Measurements from ENCODE around the gene PIK3CD. TPM values are rescaled to one million over a fixed set of nuclear protein-coding genes. Genes with fewer than 3 reads are reported as not detected.
A peak's percentile ranks its signal among the peaks of the same experiment; 100 is the strongest.
"Not testable (repeated sequence)": the region's sequence is repeated elsewhere in the genome, so short reads cannot be mapped to it uniquely, and the experiment has no call there.

Gene PIK3CD
- total RNA-seq, 1 donor from 2014 or later = 13.3 TPM

- DNase-seq = peak; percentile 28
Observed at GRCh38 chr1:9736241-9736640, 84.7 kb downstream of the PIK3CD start.

DNA sequence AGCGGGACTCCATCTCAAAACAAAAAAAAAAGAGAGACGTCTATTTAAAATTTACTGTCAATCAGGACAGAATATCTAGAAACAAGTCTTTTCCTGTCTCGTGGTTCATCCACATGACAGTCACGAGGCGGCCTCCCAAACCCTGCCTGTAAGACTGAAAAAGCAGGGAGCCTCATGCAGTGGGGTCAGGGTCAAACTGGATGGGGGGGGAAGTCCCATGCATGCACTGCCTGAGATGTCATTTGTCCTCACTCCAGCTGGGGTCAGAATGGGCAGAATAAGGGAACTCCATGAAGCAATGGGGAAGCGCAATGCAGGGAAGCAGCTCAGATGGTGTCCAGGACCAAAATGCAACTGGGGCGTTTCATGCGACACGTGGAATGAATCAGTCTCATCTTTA, 85.5 kb downstream of the PIK3CD start:
- DNase-seq = no peak

GRCh38 chr1:9737671-9738070, 86.1 kb downstream of the PIK3CD start:
- no peak for DNase-seq

DNA sequence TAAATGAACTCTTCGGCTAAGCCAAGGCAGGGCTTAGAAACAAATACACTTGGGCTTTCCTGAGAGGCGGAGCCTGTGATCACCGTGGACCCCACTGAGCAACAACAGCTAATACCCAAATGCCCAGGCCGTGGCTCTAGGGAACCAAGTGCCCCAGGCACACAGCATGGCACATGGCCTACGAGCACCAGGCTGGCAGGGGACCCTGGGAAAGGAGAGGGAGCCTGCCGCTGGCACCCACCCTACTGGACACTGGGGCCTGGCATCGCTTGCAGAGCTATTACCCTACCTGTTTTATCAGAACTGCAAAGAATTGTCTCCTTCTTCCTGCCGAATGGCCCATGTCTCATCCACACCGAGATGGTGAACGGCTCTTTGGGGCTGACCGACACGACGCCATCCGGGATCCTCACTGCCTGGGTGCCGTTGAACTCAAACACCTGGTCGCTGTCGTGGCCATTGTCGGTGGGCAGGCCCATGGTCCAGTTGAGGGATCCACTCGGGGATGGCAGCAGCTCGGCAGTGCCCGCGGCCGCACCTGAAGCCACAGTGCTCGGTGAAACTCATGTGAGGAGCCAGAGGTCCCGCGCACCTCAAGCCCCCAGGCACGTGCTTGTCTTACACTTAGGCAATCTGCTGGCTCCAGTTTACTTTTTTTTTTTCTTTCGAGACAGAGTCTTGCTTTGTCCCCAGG, 92.7 kb downstream of the PIK3CD start:
- DNase-seq = no peak

DNA sequence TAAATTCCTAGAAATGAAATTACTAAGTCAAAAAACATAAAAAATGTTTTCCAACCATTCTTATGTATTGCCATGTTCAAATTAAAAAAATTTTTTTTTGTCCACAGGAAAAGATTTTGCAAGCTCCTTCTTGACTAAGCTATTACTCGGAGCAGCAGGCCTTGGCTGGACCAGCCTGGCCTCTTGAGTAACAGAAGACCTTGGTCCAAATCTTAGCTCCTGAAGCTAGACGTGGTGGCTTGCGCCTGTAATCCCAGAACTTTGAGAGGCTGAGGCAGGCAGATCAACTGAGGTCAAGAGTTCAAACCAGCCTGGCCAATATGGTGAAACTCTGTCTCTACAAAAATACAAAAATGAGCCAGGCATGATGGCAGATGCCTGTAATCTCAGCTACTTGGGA, 94.7 kb downstream of the PIK3CD start:
- no peak for DNase-seq

- no peak for DNase-seq
Observed at GRCh38 chr1:9746651-9747050, 95.1 kb downstream of the PIK3CD start.

DNA sequence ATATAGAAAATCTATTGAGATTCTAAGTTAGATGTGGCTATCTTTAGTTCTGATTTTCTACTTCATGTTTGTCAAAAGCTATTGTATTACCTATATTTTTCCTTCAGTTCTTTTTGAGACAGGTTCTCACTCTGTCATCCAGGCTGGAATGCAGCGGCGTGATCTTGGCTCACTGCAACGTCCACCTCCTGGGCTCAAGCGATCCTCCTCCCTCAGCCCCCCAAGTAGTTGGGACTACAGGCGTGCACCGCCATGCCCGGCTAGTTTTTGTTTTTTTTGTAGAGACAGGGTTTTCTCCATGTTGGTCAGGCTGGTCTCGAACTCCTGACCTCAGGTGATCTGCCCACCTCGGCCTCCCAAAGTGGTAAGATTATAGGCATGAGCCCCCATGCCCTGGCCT, 96.9 kb downstream of the PIK3CD start:
- DNase-seq = not testable (repeated sequence)

- no peak for DNase-seq
Observed at GRCh38 chr1:9749361-9749760, 97.8 kb downstream of the PIK3CD start.

DNA sequence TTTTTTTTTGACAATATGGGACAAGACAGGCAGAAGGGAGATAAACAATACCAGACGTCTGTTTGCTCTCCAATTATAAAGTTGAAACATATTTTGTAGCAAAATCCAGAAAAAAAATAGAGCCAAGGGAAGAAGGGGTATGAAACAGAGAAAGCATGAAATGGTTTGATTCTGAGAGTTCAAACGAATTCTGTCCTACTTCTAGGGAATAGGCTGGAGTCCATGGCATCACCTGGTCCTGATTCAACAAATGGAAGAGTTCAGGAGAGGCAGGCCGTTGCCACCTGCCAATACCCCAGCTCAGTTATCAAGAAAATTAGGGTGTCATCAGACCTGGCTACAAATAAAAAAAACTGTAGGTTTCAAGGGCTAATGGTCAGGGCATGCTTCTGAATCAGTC, 100.4 kb downstream of the PIK3CD start:
- no peak for DNase-seq

DNA sequence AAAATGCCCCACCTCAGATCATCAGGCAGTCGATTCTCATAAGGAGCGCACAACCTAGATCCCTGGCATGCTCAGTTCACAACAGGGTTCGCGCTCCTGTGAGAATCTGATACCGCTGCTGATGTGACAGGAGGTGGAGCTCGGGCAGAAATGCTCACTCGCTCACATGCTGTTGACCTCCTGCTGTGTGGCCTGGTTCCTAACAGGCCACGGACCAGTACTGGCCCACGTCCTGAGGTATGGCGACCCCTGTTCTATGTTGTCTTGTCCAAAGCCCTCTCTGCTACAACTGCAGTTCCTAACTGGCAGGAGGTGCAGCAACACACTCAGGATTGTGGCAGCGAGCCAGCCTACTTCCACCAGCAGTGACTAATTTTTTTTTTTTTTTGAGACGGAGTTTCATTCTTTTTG, 101.6 kb downstream of the PIK3CD start:
- DNase-seq = peak; percentile 30

DNA sequence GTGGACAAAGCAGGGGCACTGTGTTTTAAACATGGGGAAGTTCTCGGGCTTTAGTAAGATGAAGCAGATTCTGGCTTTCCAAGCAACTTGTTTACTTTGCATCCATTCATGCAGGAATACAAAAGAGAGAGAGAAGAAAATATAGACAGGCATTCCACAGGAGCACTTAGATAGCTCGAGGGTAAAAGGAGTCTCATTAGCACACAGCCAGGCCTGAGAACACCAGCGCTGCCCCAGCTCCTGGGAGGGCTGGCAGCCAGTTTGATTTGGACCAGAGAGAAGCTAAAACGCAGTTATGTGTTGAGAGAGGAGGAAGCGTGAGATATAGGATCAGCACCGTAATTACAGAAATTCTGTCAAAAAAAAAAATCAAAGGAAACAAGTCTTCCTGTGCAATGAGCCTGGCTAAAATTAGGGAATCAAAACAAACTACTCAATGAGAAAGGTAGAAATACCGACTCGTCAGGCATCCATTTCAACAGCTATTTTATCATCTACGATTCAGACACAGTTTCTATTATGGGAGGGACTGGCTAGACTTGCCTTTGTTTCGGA, 104.0 kb downstream of the PIK3CD start:
- no peak for DNase-seq

GRCh38 chr1:9758559-9759121, 107.1 kb downstream of the PIK3CD start:
- DNase-seq = no peak

DNA sequence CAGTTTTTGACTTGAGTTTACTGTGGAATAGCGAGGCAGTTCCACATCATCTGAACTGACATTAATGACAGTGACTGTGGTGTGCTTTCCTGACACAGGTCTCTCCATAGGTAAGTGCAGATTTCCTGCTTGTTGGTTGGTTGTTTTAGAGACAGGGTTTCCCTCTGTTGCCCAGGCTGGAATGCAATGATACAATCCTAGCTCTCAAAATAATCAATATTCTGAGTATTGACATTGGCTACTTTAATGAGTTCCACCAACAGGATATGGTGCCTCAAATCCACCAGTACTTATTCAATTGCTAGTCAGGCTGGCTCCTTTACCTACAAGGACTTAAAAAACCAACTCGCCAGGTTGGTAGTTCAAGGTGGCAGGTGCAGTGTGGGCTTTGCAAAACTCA, 108.4 kb downstream of the PIK3CD start:
- DNase-seq = no peak

- DNase-seq = no peak
Observed at GRCh38 chr1:9760824-9761223, 109.3 kb downstream of the PIK3CD start.

GRCh38 chr1:9761855-9762254, 110.3 kb downstream of the PIK3CD start:
- no peak for DNase-seq

- not testable (repeated sequence) for DNase-seq
Observed at GRCh38 chr1:9762446-9762845, 110.9 kb downstream of the PIK3CD start.

GRCh38 chr1:9763914-9764313, 112.4 kb downstream of the PIK3CD start:
- no peak for DNase-seq

- no peak for DNase-seq
Observed at GRCh38 chr1:9764550-9764949, 113.0 kb downstream of the PIK3CD start.

DNA sequence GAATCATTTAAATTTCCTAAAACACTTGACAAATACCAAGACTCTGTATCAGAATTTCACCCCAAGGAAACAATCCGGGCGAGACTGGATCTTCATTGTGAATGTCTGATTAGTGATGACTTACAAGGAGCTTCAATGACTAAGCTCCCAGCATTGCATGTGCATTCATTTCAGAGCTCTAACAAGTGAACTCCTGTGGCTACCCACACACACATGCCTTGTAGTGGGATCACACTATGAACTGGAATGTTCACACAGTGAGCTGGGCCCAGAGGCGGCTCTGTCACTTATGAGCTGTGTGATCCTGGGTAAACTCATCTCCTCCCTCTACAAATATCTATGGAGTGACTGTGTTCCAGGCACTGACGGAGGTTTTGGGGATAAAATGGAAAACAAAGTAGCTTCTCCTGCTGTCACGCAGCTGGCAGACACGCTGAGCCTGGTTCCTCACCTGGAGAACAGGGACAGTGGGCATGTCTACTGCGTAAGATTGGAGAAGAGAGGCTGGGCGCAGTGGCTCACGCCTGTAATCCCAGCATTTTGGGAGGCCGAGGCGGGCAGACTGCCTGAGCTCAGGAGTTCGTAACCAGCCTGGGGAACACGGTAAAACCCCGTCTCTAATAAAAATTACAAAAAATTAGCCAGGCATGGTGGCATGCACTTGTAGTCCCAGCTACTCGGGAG, 115.4 kb downstream of the PIK3CD start:
- peak; percentile 46 for DNase-seq

GRCh38 chr1:9767964-9768668, 116.6 kb downstream of the PIK3CD start:
- DNase-seq = no peak

DNA sequence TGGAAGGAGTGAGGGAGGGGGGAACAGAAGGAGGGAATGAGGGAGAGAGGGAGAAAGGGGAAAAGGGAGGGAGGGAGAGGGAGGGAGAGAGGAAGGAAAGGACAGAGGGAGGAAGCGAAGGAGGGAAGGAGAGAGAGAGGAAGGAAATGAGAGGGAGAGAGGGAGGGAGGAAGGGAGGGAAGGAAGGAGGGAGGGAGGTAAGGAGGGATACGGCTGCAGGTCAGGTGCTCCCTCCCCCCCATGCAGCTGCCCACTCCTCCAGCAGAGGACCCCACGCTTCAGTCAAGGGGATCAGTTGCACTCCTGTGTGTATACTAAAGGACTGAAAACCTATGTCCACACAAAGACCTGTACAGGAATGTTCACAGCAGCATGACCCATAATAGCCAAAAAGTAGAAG, 117.5 kb downstream of the PIK3CD start:
- DNase-seq = no peak

DNA sequence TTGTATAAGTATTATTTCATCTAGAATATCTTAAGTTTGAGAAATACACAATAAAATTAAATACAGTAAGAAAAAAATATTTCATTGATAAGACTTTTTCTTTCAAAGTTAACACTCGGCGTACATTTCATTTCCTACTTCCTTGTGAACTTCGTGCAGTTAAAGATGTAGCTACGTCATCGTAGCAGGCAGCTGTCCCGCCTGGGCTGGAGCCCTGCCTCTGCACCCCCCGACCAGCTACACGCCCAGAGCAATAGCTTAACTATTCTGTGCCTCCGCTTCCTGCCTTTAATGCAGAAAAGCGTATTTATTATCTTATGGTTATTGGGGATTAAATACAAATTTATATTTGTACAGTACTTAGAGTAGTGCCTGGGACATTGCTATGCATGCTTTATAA, 118.8 kb downstream of the PIK3CD start:
- DNase-seq = no peak

Data from occipital lobe (tissue), 2 donors.